Motor neuron (in vitro differentiated cells): ENCODE measurements around the gene OR8G5. TPM values are rescaled to one million over a fixed set of nuclear protein-coding genes. Genes with fewer than 3 reads are reported as not detected.
"Not testable (repeated sequence)": the region's sequence is repeated elsewhere in the genome, so short reads cannot be mapped to it uniquely, and the experiment has no call there.

Experiments
- ATAC-seq, 8 experiments: fragments of 200-7000 bp; cut with Tn5 transposase; replicated peaks in 6 of 8; 2 replicates each; pipeline ENCODE4 v1.8.0; 2021; ENCODE audit warnings: mild to moderate bottlenecking in 8 of 8, moderate library complexity in 8 of 8
- H3K27ac ChIP-seq, 2 donors: fragments of 250-450 bp; sonication (Bioruptor Pico); 2 replicates each; pipeline ENCODE4 v1.9.0; 2021; ENCODE audit warnings: antibody characterized with exemption in 2 of 2, mild to moderate bottlenecking in 2 of 2, moderate library complexity in 1 of 2
- H3K4me1 ChIP-seq, 2 donors: fragments of 250-450 bp; sonication (Bioruptor Pico); replicated peaks in 1 of 2; 2 replicates each; pipeline ENCODE4 v1.6.1; 2021; ENCODE audit warnings: antibody characterized with exemption in 2 of 2, mild to moderate bottlenecking in 2 of 2, moderate library complexity in 1 of 2
- H3K4me3 ChIP-seq, 5 donors: fragments of 250-450 bp; sonication (Bioruptor Pico); 2 replicates each; pipeline ENCODE4 v1.9.0; 2021; ENCODE audit warnings: antibody characterized with exemption in 5 of 5, mild to moderate bottlenecking in 5 of 5, moderate library complexity in 4 of 5
- WGBS, 10 experiments: fragments of 450-650 bp; shearing (Covaris generic); methylation state at CpG; one replicate each; pipeline ENCODE4 v1.0.0; 2022; 5-methylcytosine and 5-hydroxymethylcytosine counted together
- in situ Hi-C, 9 experiments: fragments of 400-800 bp; cut with MboI; loops; one replicate each; pipeline ENCODE4 v1.15.0; 2021; ENCODE audit warnings: low sequenced_read_pairs in 9 of 9, low pct_unique_long_range_greater_than_20kb in 2 of 9; ENCODE audit not compliant: unreplicated experiment in 9 of 9
- total RNA-seq, 8 experiments: library from RNA; unstranded; fragments of 300-600 nt; gene quantifications; 2 replicates each; pipeline versions ENCODE4 v1.2.3 to v1.2.4, GENCODE V29; 2022

Gene OR8G5
- total RNA-seq, result under 1 TPM in 4 of 8 experiments, not detected in 4; 0.27 to 0.59 (median 0.30) TPM

- Histone ChIP-seq H3K4me1 (no peaks in the 10 kb centered on the region), H3K4me3 (no peak within 1 kb of the TSS), H3K27ac (no peak within 1 kb of the TSS)
- 9 to 80% (median 47%) methylated on average over 1 to 4 of the region's 4 CpGs for WGBS, 10 experiments
- in situ Hi-C loops, result no loop called here
- ATAC-seq, result no peak
These were observed at the start of gene OR8G5 for GRCh38 chr11:124256076-124256475. Gene OR8G5 (plus strand): TSS chr11:124256376. CDS start chr11:124264932, 8,556 bp downstream.

- no peak overlapping the region for H3K27ac ChIP-seq
- ATAC-seq, result peak in 4 of 8 experiments; percentile 9 to 72 (median 58)
- in situ Hi-C loops, result no loop called here
- WGBS, 10 experiments, result 26 to 92% (median 69%) methylated on average over 3 to 6 of the region's 6 CpGs; no CpG with 5 or more reads in 1 of the 10 experiments
- H3K4me1 ChIP-seq, result no peaks in the 10 kb centered on the region
- no peak overlapping the region for H3K4me3 ChIP-seq
These were observed 48.9 kb upstream of the OR8G5 start for GRCh38 chr11:124207102-124207792.

GRCh38 chr11:124209824-124210357, 46.3 kb upstream of the OR8G5 start:
- in situ Hi-C loops, result no loop called here
- Histone ChIP-seq H3K27ac (no peak overlapping the region), H3K4me1 (no peaks in the 10 kb centered on the region), H3K4me3 (no peak overlapping the region)
- no peak for ATAC-seq
- WGBS, 10 experiments, result 40 to 100% (median 73%) methylated on average over 1 to 3 of the region's 6 CpGs; no CpG with 5 or more reads in 6 of the 10 experiments

- no peak for ATAC-seq
- in situ Hi-C loops, result no loop called here
- no peak overlapping the region for H3K4me3 ChIP-seq
- no peak overlapping the region for H3K27ac ChIP-seq
- no peaks in the 10 kb centered on the region for H3K4me1 ChIP-seq
- whole genome bisulfite sequencing, 10 experiments, result no CpG with 5 or more reads among the region's 5 CpGs
These were observed 45.8 kb upstream of the OR8G5 start for GRCh38 chr11:124210421-124210820.

GRCh38 chr11:124211321-124211720, 44.9 kb upstream of the OR8G5 start:
- H3K27ac ChIP-seq, result no peak overlapping the region
- no peaks in the 10 kb centered on the region for H3K4me1 ChIP-seq
- in situ Hi-C loops, result no loop called here
- H3K4me3 ChIP-seq, result no peak overlapping the region
- no peak for ATAC-seq

GRCh38 chr11:124214027-124214426, 42.1 kb upstream of the OR8G5 start:
- WGBS, 10 experiments, result 39 to 87% (median 61%) methylated on average over 1 to 3 of the region's 3 CpGs; no CpG with 5 or more reads in 2 of the 10 experiments
- H3K4me3 ChIP-seq, result no peak overlapping the region
- in situ Hi-C loops, result no loop called here
- ATAC-seq, result no peak
- H3K27ac ChIP-seq, result no peak overlapping the region
- H3K4me1 ChIP-seq, result no peaks in the 10 kb centered on the region

GRCh38 chr11:124219126-124219525, 37.0 kb upstream of the OR8G5 start:
- no peak overlapping the region for H3K27ac ChIP-seq
- in situ Hi-C loops, result no loop called here
- H3K4me1 ChIP-seq, result no peaks in the 10 kb centered on the region
- no peak overlapping the region for H3K4me3 ChIP-seq
- peak in 1 of 8 experiments; percentile 27 for ATAC-seq

GRCh38 chr11:124222407-124222806, 33.8 kb upstream of the OR8G5 start:
- H3K27ac ChIP-seq, result no peak overlapping the region
- H3K4me1 ChIP-seq, result no peaks in the 10 kb centered on the region
- 25 to 100% (median 86%) methylated on average over 1 to 2 of the region's 2 CpGs; no CpG with 5 or more reads in 1 of the 10 experiments for WGBS, 10 experiments
- in situ Hi-C loops, result no loop called here
- ATAC-seq, result no peak
- no peak overlapping the region for H3K4me3 ChIP-seq

GRCh38 chr11:124224618-124225423, 31.4 kb upstream of the OR8G5 start:
- H3K4me1 ChIP-seq, H3K27ac ChIP-seq, ATAC-seq, H3K4me3 ChIP-seq, in situ Hi-C loops: not testable (repeated sequence)
- WGBS, 10 experiments, result 27 to 100% (median 75%) methylated on average over 1 to 8 of the region's 9 CpGs; no CpG with 5 or more reads in 1 of the 10 experiments

- no peaks in the 10 kb centered on the region for H3K4me1 ChIP-seq
- in situ Hi-C loops, result no loop called here
- ATAC-seq, result no peak
- 8 to 100% (median 67%) methylated on average over 1 of the region's 1 CpG for WGBS, 10 experiments
- H3K4me3 ChIP-seq, result no peak overlapping the region
- H3K27ac ChIP-seq, result no peak overlapping the region
These were observed 30.7 kb upstream of the OR8G5 start for GRCh38 chr11:124225471-124225870.

- Histone ChIP-seq H3K4me1 (no peaks in the 10 kb centered on the region), H3K27ac (no peak overlapping the region), H3K4me3 (no peak overlapping the region)
- 0 to 90% (median 17%) methylated on average over 1 of the region's 1 CpG; no CpG with 5 or more reads in 3 of the 10 experiments for WGBS, 10 experiments
- ATAC-seq, result no peak
- in situ Hi-C loops, result no loop called here
These were observed 22.8 kb upstream of the OR8G5 start for GRCh38 chr11:124233376-124233775.

- WGBS, 10 experiments, result 0 to 72% (median 50%) methylated on average over 2 to 5 of the region's 5 CpGs; no CpG with 5 or more reads in 4 of the 10 experiments
These were observed 17.7 kb upstream of the OR8G5 start for GRCh38 chr11:124238512-124238911.

GRCh38 chr11:124240621-124241397, 15.4 kb upstream of the OR8G5 start, which contains the start of gene OR8G1:
Gene OR8G1 (plus strand): TSS chr11:124241095. CDS start chr11:124249676, 8,581 bp downstream.
- WGBS, 10 experiments, result 0 to 90% (median 33%) methylated on average over 1 to 3 of the region's 3 CpGs; no CpG with 5 or more reads in 2 of the 10 experiments
- Histone ChIP-seq H3K4me1 (no peaks in the 10 kb centered on the region), H3K4me3 (no peak within 1 kb of the TSS), H3K27ac (no peak within 1 kb of the TSS)
- in situ Hi-C loops, result no loop called here
- ATAC-seq, result no peak

More at GRCh38 chr11:124238512-124238911, 17.7 kb upstream of the OR8G5 start:
- Histone ChIP-seq H3K27ac (no peak overlapping the region), H3K4me3 (no peak overlapping the region), H3K4me1 (no peaks in the 10 kb centered on the region)
- ATAC-seq, result no peak
- in situ Hi-C loops, result no loop called here
